Stimulated activated CD4-positive, alpha-beta T cell treated with anti-CD3 and anti-CD28 coated beads, TNF-alpha, amount 100 ng/mL, for 48 hours (primary cell): ENCODE measurements around the gene ARRDC4.

Experiments used
- DNase-seq, 3 donors: peaks; one replicate each; pipeline ENCODE4 v3.0.0-alpha.2; 2020; ENCODE audit warnings: low read depth in 3 of 3

ARRDC4 gene, protein sequence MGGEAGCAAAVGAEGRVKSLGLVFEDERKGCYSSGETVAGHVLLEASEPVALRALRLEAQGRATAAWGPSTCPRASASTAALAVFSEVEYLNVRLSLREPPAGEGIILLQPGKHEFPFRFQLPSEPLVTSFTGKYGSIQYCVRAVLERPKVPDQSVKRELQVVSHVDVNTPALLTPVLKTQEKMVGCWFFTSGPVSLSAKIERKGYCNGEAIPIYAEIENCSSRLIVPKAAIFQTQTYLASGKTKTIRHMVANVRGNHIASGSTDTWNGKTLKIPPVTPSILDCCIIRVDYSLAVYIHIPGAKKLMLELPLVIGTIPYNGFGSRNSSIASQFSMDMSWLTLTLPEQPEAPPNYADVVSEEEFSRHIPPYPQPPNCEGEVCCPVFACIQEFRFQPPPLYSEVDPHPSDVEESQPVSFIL

GRCh38 chr15:97960364-97961066 lies at the start of gene ARRDC4:
Gene ARRDC4 (plus strand): TSS chr15:97960703. CDS start chr15:97960862, 159 bp downstream.
- peak; percentile 89 to 98 (median 94) for DNase-seq

- no peak for DNase-seq
Measured at GRCh38 chr15:97914711-97915110, 45.8 kb upstream of the ARRDC4 start.

GRCh38 chr15:97915261-97915660 lies 45.2 kb upstream of the ARRDC4 start:
- DNase-seq, result no peak

- no peak for DNase-seq
Measured at GRCh38 chr15:97921296-97921865, 39.1 kb upstream of the ARRDC4 start.

- DNase-seq, result no peak
Measured at GRCh38 chr15:97929456-97930229, 30.9 kb upstream of the ARRDC4 start.

GRCh38 chr15:97930230-97930629 lies 30.3 kb upstream of the ARRDC4 start:
- no peak for DNase-seq

DNA sequence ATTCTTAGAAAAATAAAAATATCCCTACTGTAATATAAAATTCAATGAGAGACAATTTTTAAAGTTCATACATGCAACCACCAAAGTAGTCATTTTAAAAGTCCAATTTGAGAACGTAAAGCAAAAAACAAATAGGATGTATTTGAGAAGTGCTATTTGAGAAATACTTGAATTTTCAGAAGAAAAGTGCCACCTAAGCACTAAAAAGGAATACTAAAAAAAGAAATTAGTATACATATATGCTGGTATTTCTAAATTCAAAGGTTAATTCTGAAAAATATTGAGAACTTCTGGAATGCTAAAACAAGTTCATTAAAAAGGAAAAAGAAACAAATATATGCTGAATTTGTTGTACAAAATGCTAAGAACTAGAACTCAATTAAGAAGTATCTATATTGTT lies 29.2 kb upstream of the ARRDC4 start:
- no peak for DNase-seq

GRCh38 chr15:97933589-97933988 lies 26.9 kb upstream of the ARRDC4 start:
- no peak for DNase-seq

DNA sequence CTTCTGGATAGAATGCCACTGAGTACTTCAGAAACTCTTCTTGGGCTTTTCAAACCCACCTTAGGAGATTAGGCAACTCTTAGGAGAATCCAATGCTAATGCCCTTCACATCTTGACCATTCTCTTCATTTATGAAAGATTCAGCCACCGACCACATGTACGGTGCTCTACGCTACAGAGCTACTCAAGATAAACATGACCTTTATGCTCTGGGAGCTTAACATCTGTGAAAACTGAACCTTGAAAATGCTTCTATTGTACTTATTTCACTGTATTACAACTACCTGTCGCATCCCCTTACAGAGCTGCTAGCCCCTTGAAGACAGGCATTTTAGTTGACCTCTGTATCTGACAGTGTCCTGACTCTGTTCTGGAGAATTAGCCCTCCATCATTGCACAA lies 19.5 kb upstream of the ARRDC4 start:
- no peak for DNase-seq

DNA sequence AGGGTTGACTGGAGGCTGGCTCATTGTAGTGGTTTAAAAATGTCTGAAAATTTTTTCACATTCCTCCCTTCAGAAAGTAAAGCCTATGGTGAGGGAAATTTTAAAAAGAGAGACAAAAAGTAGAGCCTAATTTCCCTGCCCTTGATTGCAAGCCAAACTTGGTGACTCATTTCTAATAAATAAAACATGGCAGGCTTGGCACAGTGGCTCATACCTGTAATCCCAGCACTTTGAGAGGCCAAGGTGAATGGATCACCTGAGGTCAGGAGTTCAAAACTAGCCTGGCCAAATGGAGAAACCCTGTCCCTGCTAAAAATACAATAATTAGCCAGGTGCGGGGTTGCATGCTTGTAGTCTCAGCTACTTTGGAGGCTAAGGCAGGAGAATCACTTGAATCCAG lies 18.9 kb upstream of the ARRDC4 start:
- DNase-seq, result no peak

GRCh38 chr15:97944724-97945123 lies 15.8 kb upstream of the ARRDC4 start:
- DNase-seq, result no peak

- no peak for DNase-seq
Measured at GRCh38 chr15:97947465-97948260, 12.8 kb upstream of the ARRDC4 start.

- DNase-seq, result no peak
Measured at GRCh38 chr15:97953254-97953653, 7.2 kb upstream of the ARRDC4 start.

DNA sequence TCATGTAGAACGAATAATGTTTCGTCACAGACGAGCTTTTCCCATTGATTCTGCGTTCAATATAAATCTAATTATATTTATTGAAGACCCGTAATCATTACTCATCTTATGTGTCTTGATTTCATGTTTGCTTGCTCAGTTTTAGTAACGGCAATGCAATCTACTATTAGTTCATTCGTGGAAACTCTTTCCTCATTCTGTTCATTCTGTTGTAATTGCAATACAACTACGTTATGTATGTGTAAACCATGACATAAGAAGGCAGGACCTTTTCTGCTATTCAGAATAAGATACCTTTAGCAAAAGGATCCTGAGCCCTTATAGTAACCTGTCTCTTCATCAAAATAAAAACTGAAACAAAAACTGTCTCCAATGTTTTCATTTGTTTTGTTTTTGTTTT lies 6.8 kb upstream of the ARRDC4 start:
- DNase-seq, result no peak

DNA sequence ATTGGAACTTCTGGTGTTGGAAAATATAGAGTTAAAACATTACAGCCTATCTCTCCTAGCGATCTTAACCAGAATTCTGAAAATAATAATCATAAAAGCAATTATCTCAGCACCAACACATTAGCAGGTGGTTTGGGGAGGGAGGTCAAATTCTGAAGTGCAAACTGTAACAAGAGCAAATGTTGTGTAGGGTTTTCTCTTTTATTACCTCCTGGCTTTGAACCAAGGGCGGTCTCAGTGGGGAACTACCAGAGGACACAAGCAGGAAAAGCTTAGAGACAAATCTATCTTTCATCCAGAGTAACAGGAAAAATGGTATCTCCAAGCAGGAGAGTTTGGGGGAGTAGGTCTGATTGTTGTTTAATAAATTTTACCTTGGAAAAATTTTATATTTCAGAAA lies 5.5 kb upstream of the ARRDC4 start:
- DNase-seq, result no peak

DNA sequence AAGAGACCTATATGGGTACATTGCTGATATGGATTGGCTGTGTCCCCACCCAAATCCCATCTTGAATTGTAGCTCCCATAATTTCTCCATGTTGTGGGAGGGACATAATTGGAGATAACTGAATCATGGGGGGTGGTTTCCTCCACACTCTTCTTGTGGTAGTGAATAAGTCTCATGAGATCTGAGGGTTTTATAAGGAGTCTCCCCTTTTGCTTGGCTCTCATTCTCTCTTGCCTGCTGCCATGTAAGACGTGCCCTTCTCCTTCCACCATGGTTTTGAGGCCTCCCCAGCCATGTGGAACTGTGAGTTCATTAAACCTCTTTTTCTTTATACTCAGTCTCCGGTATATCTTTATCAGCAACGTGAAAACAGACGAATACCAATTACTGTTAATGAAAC lies 5.0 kb upstream of the ARRDC4 start:
- DNase-seq, result no peak

- no peak for DNase-seq
Measured at GRCh38 chr15:97959724-97960363, 659 bp upstream of the ARRDC4 start.

- DNase-seq, result no peak
Measured at GRCh38 chr15:97961067-97961954, 808 bp downstream of the ARRDC4 start.

DNA sequence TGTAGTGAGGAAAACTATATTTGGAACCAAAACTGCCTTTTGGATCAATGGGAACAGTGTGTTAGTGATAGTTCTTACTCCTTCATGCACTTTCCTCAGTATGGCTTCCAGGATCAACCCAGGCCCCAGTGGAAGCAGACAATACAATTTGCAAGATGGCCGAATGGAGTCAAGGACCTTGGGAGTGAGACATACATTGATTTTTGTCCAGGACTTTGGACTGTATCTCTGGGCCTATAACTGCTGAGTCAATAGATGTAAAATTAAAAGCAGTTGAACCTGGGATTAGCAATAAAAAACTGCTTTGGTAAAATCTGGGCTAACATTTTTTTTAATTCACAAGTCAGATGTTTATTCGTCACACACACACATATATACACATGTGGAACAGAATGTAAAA lies 1.8 kb downstream of the ARRDC4 start:
- DNase-seq, result no peak

DNA sequence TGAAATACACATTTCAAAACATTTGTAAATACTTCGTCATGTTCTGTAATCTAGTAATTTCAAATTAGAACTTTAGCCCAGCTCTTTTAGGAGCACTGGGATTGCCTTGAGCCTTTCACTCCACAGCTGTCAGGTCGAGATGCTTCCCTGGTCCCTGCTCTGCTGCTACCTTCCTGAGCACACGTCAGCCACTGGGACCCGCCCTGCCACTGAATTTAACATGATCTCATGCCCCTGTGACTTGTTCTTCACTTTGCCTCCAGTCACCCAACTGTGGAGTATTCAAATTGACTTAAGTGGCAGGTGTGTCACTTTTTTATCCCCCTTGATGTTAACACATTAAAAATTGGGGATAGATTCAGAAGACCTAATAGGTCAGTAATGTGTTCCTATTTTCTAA lies 3.3 kb downstream of the ARRDC4 start:
- no peak for DNase-seq
